Measurements from ENCODE around the gene HS6ST1.

GRCh38 chr2:128365217-128365905 lies 46.7 kb upstream of the HS6ST1 start:
- TF ChIP-seq CTCF (conservative IDR thresholded peaks at IDR 0.05; ENCODE audit: low read depth, low read length) (no peak), EZH2 (IDR thresholded peaks at IDR 0.05; ENCODE audit: borderline replicate concordance, low read depth, low read length, poor library complexity, severe bottlenecking) (no peak)

Data from A673 (cell line).